Erythroblast (primary cell): ENCODE results near the gene PIP5K1A.

Source experiments
- GATA1 ChIP-seq: IDR thresholded peaks from 2 replicates; pipeline ENCODE4 v1.6.1; 2011; ENCODE audit warnings: low read depth, mild to moderate bottlenecking, control low read depth, low read length, moderate library complexity
- POLR2A ChIP-seq: IDR thresholded peaks from 2 replicates; pipeline ENCODE4 v1.6.1; 2011; ENCODE audit warnings: mild to moderate bottlenecking, low read length

GRCh38 chr1:151193856-151194255, 4.5 kb upstream of the PIP5K1A start:
- TF ChIP-seq POLR2A (no peak), GATA1 (no peak)
